HEK293 (cell line): ENCODE results near the gene PSMD3.

Experiments
- CTCF ChIA-PET: fragments of 350-600 bp; formaldehyde crosslinking; extraction: SDS; loops from one replicate; lab custom pipeline; 2021; ENCODE audit warnings: antibody characterized with exemption; lab: Yijun Ruan, JAX
- POLR2A ChIA-PET: fragments of 300-600 bp; formaldehyde crosslinking; extraction: SDS; loops from one replicate; lab custom pipeline; 2020; ENCODE audit warnings: antibody characterized with exemption, inconsistent platforms; lab: Yijun Ruan, JAX
- H3K27ac ChIP-seq: fragments of 200-500 bp; sonication (Bioruptor generic); 2 replicates; pipeline ENCODE4 v1.5.1; 2014; ENCODE audit warnings: low read depth, low read length, control low read depth, inconsistent platforms; ENCODE audit errors: extremely low read depth
- H3K36me3 ChIP-seq, 2 experiments: fragments of 200-500 bp in 1 of 2; sonication (Bioruptor generic) in 1 of 2; 1 replicate in 1 of 2; 2 replicates in 1 of 2; pipeline ENCODE4 v1.5.1; 2014 to 2017; ENCODE audit warnings: inconsistent platforms in 2 of 2, low read length in 2 of 2; ENCODE audit not compliant: control insufficient read depth in 2 of 2, insufficient read depth in 1 of 2
- H3K4me1 ChIP-seq: fragments of 200-500 bp; sonication (Bioruptor generic); 2 replicates; pipeline ENCODE4 v1.5.1; 2014; ENCODE audit warnings: mild to moderate bottlenecking, low read length, inconsistent platforms; ENCODE audit not compliant: control insufficient read depth, insufficient read depth
- H3K4me3 ChIP-seq: 2 replicates; pipeline ENCODE4 v1.5.1; 2011; ENCODE audit warnings: low read depth, mild to moderate bottlenecking, control low read depth, low read length, moderate library complexity
- H3K9me3 ChIP-seq: fragments of 200-500 bp; sonication (Bioruptor generic); 2 replicates; pipeline ENCODE4 v1.5.1; 2014; ENCODE audit warnings: low read depth, low read length, inconsistent platforms; ENCODE audit not compliant: control insufficient read depth, insufficient read depth
- HIC1 ChIP-seq: fragments of 450-650 bp; formaldehyde crosslinking; IDR thresholded peaks from 2 replicates; pipeline ENCODE4 v1.5.1; 2016; ENCODE audit warnings: missing biosample characterization, missing genetic modification characterization
- OSR2 ChIP-seq: fragments of 450-650 bp; formaldehyde crosslinking; IDR thresholded peaks from 2 replicates; pipeline ENCODE4 v1.5.1; 2016; ENCODE audit warnings: missing biosample characterization, missing genetic modification characterization
- SCRT2 ChIP-seq: fragments of 450-650 bp; formaldehyde crosslinking; IDR thresholded peaks from 2 replicates; pipeline ENCODE4 v1.5.1; 2016; ENCODE audit warnings: missing biosample characterization, missing genetic modification characterization
- ZBTB17 ChIP-seq: fragments of 450-650 bp; formaldehyde crosslinking; IDR thresholded peaks from 2 replicates; pipeline ENCODE4 v1.5.1; 2016; ENCODE audit warnings: missing biosample characterization, missing genetic modification characterization
- ZBTB21 ChIP-seq: fragments of 450-650 bp; formaldehyde crosslinking; IDR thresholded peaks from 2 replicates; pipeline ENCODE4 v1.5.1; 2017; ENCODE audit warnings: missing biosample characterization, missing genetic modification characterization
- ZFP69B ChIP-seq: fragments of 450-650 bp; formaldehyde crosslinking; IDR thresholded peaks from 2 replicates; pipeline ENCODE4 v1.5.1; 2016; ENCODE audit warnings: missing biosample characterization, missing genetic modification characterization
- ZIC2 ChIP-seq: fragments of 450-650 bp; formaldehyde crosslinking; IDR thresholded peaks from 2 replicates; pipeline ENCODE4 v1.5.1; 2016; ENCODE audit warnings: missing biosample characterization, missing genetic modification characterization
- ZNF10 ChIP-seq: fragments of 450-650 bp; formaldehyde crosslinking; IDR thresholded peaks from 2 replicates; pipeline ENCODE4 v1.5.1; 2017; ENCODE audit warnings: missing biosample characterization, missing genetic modification characterization
- ZNF114 ChIP-seq: fragments of 450-650 bp; formaldehyde crosslinking; IDR thresholded peaks from 2 replicates; pipeline ENCODE4 v1.5.0; 2017; ENCODE audit warnings: missing biosample characterization, missing genetic modification characterization
- ZNF138 ChIP-seq: fragments of 450-650 bp; formaldehyde crosslinking; IDR thresholded peaks from 2 replicates; pipeline ENCODE4 v1.5.1; 2016; ENCODE audit warnings: missing biosample characterization, missing genetic modification characterization, borderline replicate concordance
- ZNF157 ChIP-seq: fragments of 450-650 bp; formaldehyde crosslinking; IDR thresholded peaks from 2 replicates; pipeline ENCODE4 v1.5.1; 2016; ENCODE audit warnings: missing biosample characterization, missing genetic modification characterization
- ZNF175 ChIP-seq: fragments of 450-650 bp; formaldehyde crosslinking; IDR thresholded peaks from 2 replicates; pipeline ENCODE4 v1.5.1; 2016; ENCODE audit warnings: missing biosample characterization, missing genetic modification characterization
- ZNF184 ChIP-seq: fragments of 450-650 bp; IDR thresholded peaks from 2 replicates; pipeline ENCODE4 v1.5.1; 2018; ENCODE audit warnings: missing biosample characterization, mild to moderate bottlenecking, missing genetic modification characterization
- ZNF23 ChIP-seq: fragments of 450-650 bp; formaldehyde crosslinking; IDR thresholded peaks from 2 replicates; pipeline ENCODE4 v1.5.1; 2016; ENCODE audit warnings: missing biosample characterization, missing genetic modification characterization, borderline replicate concordance
- ZNF335 ChIP-seq: fragments of 450-650 bp; formaldehyde crosslinking; conservative IDR thresholded peaks from 2 replicates; pipeline ENCODE4 v1.5.1; 2016; ENCODE audit warnings: missing biosample characterization, missing genetic modification characterization
- ZNF366 ChIP-seq: fragments of 450-650 bp; formaldehyde crosslinking; conservative IDR thresholded peaks from 2 replicates; pipeline ENCODE4 v1.5.1; 2016; ENCODE audit warnings: missing biosample characterization, missing genetic modification characterization
- ZNF391 ChIP-seq: fragments of 450-650 bp; formaldehyde crosslinking; IDR thresholded peaks from 2 replicates; pipeline ENCODE4 v1.5.1; 2016; ENCODE audit warnings: low read depth, missing biosample characterization, missing genetic modification characterization, borderline replicate concordance
- ZNF416 ChIP-seq: fragments of 450-650 bp; formaldehyde crosslinking; IDR thresholded peaks from 2 replicates; pipeline ENCODE4 v1.5.1; 2016; ENCODE audit warnings: missing biosample characterization, missing genetic modification characterization
- ZNF423 ChIP-seq: fragments of 450-650 bp; formaldehyde crosslinking; IDR thresholded peaks from 2 replicates; pipeline ENCODE4 v1.5.1; 2016; ENCODE audit warnings: missing biosample characterization, missing genetic modification characterization
- ZNF529 ChIP-seq: fragments of 450-650 bp; formaldehyde crosslinking; IDR thresholded peaks from 2 replicates; pipeline ENCODE4 v1.5.1; 2017; ENCODE audit warnings: missing genetic modification characterization, missing biosample characterization; ENCODE audit not compliant: insufficient replicate concordance
- ZNF629 ChIP-seq: fragments of 450-650 bp; formaldehyde crosslinking; IDR thresholded peaks from 2 replicates; pipeline ENCODE4 v1.5.1; 2017; ENCODE audit warnings: missing biosample characterization, missing genetic modification characterization
- ZNF830 ChIP-seq: fragments of 450-650 bp; IDR thresholded peaks from 2 replicates; pipeline ENCODE4 v1.5.0; 2018; ENCODE audit warnings: missing biosample characterization, missing genetic modification characterization, low read depth, mild to moderate bottlenecking, moderate library complexity
- TF ChIP-seq, protein P1 (sequence below): fragments of 450-650 bp; formaldehyde crosslinking; IDR thresholded peaks from 2 replicates; pipeline ENCODE4 v1.5.1; 2016; ENCODE audit warnings: missing biosample characterization, missing genetic modification characterization
- TF ChIP-seq, protein P2 (sequence below): fragments of 450-650 bp; formaldehyde crosslinking; IDR thresholded peaks from 2 replicates; pipeline ENCODE4 v1.5.1; 2016; ENCODE audit warnings: missing biosample characterization, missing genetic modification characterization
- TF ChIP-seq, protein P3 (sequence below): fragments of 450-650 bp; formaldehyde crosslinking; IDR thresholded peaks from 2 replicates; pipeline ENCODE4 v1.5.1; 2016; ENCODE audit warnings: missing biosample characterization, missing genetic modification characterization

Gene PSMD3

GRCh38 chr17:39939588-39940419 lies 40.8 kb upstream of the PSMD3 start:
- no peak for TF ChIP-seq ZNF830 (tag by site-specific recombination)
- TF ChIP-seq ZNF10 (tag by site-specific recombination) = peak; percentile 96
- peak; percentile 72 for TF ChIP-seq ZBTB21
- no peak for TF ChIP-seq ZNF391 (tag by site-specific recombination)
- TF ChIP-seq, protein P1, sequence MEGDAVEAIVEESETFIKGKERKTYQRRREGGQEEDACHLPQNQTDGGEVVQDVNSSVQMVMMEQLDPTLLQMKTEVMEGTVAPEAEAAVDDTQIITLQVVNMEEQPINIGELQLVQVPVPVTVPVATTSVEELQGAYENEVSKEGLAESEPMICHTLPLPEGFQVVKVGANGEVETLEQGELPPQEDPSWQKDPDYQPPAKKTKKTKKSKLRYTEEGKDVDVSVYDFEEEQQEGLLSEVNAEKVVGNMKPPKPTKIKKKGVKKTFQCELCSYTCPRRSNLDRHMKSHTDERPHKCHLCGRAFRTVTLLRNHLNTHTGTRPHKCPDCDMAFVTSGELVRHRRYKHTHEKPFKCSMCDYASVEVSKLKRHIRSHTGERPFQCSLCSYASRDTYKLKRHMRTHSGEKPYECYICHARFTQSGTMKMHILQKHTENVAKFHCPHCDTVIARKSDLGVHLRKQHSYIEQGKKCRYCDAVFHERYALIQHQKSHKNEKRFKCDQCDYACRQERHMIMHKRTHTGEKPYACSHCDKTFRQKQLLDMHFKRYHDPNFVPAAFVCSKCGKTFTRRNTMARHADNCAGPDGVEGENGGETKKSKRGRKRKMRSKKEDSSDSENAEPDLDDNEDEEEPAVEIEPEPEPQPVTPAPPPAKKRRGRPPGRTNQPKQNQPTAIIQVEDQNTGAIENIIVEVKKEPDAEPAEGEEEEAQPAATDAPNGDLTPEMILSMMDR (tag by site-specific recombination) = peak; percentile 77
- no peak for TF ChIP-seq ZNF157 (tag by site-specific recombination)
- TF ChIP-seq ZNF416 (tag by site-specific recombination) = no peak
- 0 out of 2 replicates have a peak, but pooled peaks have one; percentile 30 for TF ChIP-seq ZNF335 (tag by site-specific recombination)
- peak; percentile 91 for TF ChIP-seq ZNF629 (tag by site-specific recombination)
- peak; percentile 70 for TF ChIP-seq SCRT2 (tag by site-specific recombination)
- TF ChIP-seq ZBTB17 = peak; percentile 84
- peak; percentile 47; the same call in 1 of the 2 replicates for TF ChIP-seq ZNF366 (tag by site-specific recombination)
- TF ChIP-seq, protein P2, sequence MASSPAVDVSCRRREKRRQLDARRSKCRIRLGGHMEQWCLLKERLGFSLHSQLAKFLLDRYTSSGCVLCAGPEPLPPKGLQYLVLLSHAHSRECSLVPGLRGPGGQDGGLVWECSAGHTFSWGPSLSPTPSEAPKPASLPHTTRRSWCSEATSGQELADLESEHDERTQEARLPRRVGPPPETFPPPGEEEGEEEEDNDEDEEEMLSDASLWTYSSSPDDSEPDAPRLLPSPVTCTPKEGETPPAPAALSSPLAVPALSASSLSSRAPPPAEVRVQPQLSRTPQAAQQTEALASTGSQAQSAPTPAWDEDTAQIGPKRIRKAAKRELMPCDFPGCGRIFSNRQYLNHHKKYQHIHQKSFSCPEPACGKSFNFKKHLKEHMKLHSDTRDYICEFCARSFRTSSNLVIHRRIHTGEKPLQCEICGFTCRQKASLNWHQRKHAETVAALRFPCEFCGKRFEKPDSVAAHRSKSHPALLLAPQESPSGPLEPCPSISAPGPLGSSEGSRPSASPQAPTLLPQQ (tag by site-specific recombination) = peak; percentile 28; the same call in 1 of the 2 replicates
- TF ChIP-seq OSR2 = 0 out of 2 replicates have a peak, but pooled peaks have one; percentile 26
- no peak for TF ChIP-seq ZNF184 (tag by site-specific recombination)
- TF ChIP-seq, all 188 proteins: peak for 10
- no peak overlapping the region for H3K27ac ChIP-seq
- H3K9me3 ChIP-seq = no peaks in the 10 kb centered on the region
- ChIA-PET CTCF (interaction anchor here (0.6 to 3.8 kb wide), 18 partner anchors 8 to 318 kb away, joined by 3 to 35 read pairs (median 4); partner anchors contain the start of genes MIEN1 and PSMD3), POLR2A (interaction anchor here (0.5 to 1.2 kb wide), 2 partner anchors 11 to 210 kb away, joined by 3 to 4 read pairs; no protein-coding TSS in a partner anchor)
- peaks cover 5% of the 10 kb centered on the region; the same call in 1 of the 2 replicates for H3K4me1 ChIP-seq
- no peaks in the 10 kb centered on the region for H3K36me3 ChIP-seq
- no peak overlapping the region for H3K4me3 ChIP-seq

DNA sequence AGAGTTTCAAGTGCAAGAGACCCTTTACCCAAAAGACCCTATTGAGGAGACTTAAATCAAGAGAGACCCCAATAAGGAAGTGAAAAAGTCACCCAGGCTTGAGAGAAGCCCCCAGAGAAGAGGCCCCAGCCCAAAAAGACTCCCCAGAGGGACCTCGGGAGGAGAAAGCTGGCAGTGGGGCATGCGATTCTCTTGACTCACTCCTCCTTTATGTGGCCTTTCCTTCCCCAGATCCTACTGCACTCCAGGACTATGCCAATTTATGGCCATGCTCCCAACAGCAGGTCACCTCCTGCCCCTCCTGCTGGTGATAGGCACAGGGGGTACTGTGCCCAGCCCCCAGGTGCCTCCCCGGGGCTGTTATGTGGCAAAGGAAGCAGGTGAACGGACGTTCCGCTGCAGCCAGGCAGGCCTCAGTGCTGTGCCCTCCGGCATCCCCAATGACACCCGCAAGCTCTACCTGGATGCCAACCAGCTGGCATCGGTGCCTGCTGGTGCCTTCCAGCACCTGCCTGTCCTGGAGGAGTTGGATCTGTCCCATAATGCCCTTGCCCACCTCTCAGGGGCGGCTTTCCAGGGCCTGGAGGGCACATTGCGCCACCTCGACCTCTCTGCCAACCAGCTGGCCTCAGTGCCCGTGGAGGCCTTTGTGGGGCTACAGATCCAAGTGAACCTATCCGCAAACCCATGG lies 36.8 kb upstream of the PSMD3 start:
- POLR2A ChIA-PET = no interaction called here
- H3K9me3 ChIP-seq = no peaks in the 10 kb centered on the region
- CTCF ChIA-PET = interaction anchor here (0.5 kb wide), 1 partner anchor 8 kb away, joined by 3 read pairs; no protein-coding TSS in a partner anchor
- no peak for TF ChIP-seq ZNF157 (tag by site-specific recombination)
- TF ChIP-seq ZFP69B (tag by site-specific recombination) = no peak
- no peak for TF ChIP-seq ZNF423
- no peak for TF ChIP-seq ZNF23
- TF ChIP-seq ZNF529 (tag by site-specific recombination) = no peak
- no peak for TF ChIP-seq ZNF114 (tag by site-specific recombination)
- TF ChIP-seq ZNF175 (tag by site-specific recombination) = no peak
- TF ChIP-seq ZIC2 (tag by site-specific recombination) = peak; percentile 19; the same call in 1 of the 2 replicates
- TF ChIP-seq, protein P3, sequence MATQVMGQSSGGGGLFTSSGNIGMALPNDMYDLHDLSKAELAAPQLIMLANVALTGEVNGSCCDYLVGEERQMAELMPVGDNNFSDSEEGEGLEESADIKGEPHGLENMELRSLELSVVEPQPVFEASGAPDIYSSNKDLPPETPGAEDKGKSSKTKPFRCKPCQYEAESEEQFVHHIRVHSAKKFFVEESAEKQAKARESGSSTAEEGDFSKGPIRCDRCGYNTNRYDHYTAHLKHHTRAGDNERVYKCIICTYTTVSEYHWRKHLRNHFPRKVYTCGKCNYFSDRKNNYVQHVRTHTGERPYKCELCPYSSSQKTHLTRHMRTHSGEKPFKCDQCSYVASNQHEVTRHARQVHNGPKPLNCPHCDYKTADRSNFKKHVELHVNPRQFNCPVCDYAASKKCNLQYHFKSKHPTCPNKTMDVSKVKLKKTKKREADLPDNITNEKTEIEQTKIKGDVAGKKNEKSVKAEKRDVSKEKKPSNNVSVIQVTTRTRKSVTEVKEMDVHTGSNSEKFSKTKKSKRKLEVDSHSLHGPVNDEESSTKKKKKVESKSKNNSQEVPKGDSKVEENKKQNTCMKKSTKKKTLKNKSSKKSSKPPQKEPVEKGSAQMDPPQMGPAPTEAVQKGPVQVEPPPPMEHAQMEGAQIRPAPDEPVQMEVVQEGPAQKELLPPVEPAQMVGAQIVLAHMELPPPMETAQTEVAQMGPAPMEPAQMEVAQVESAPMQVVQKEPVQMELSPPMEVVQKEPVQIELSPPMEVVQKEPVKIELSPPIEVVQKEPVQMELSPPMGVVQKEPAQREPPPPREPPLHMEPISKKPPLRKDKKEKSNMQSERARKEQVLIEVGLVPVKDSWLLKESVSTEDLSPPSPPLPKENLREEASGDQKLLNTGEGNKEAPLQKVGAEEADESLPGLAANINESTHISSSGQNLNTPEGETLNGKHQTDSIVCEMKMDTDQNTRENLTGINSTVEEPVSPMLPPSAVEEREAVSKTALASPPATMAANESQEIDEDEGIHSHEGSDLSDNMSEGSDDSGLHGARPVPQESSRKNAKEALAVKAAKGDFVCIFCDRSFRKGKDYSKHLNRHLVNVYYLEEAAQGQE = no peak
- no peak for TF ChIP-seq ZNF138
- TF ChIP-seq HIC1 (tag by site-specific recombination) = peak; percentile 76

More for the DNA sequence above, 36.8 kb upstream of the PSMD3 start:
- no peaks in the 10 kb centered on the region for H3K36me3 ChIP-seq
- no peak overlapping the region for H3K4me3 ChIP-seq
- peaks cover 5% of the 10 kb centered on the region; the same call in 1 of the 2 replicates for H3K4me1 ChIP-seq
- H3K27ac ChIP-seq = no peak overlapping the region
